NCI-H187 (cell line): ENCODE measurements around the gene SMARCE1.

Experiments
- DNase-seq, 2 experiments: peaks; one replicate each; lab custom pipeline; 2025; lab: John Stamatoyannopoulos, UW

The SMARCE1 gene

GRCh38 chr17:40647624-40648383 lies at the start of gene SMARCE1:
Gene SMARCE1 (minus strand): TSS chr17:40647818. CDS start chr17:40645802, 2,016 bp downstream.
- peak; percentile 62 to 71 for DNase-seq

DNA sequence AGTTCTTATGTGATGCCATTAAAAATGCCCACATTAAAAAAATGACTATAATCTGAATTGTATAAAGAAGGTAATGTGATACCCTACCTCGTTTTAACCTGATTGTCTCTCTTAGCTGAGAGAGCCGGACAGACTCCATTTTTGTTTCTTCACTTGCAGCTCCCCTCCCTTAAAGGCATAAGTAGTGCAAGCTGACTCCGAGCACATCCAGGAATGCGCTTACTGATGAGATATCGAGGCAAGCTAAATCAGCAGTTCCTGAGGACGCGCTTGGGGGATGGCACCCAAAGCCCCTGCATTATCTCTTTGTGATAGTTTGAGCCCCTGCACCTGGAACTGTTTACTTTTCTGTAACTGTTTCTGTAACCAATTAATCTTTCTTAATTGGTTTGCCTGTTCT lies 49.7 kb upstream of the SMARCE1 start:
- DNase-seq, result no peak

GRCh38 chr17:40696651-40697072 lies 49.0 kb upstream of the SMARCE1 start:
- DNase-seq, result no peak

- DNase-seq, result no peak
Observed at GRCh38 chr17:40695874-40696472, 48.4 kb upstream of the SMARCE1 start.

DNA sequence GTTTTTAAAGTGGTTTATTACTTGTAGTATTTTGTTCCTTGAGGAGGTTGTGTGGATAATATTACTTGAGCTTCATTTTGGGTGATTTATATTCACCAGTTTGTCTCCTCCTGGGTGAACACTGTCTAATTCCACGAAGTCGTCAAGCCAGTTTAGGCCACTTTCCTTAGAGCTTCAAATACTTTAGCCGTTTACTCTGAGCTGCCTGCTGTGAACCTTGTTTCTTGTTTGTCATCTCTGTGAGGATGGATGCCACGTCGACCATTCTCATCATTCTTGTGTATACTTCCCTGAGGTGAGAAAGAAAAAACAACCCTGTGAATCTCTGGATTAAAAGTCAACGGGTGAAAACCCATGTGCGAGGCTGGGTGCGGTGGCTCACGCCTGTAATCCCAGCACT lies 47.0 kb upstream of the SMARCE1 start:
- no peak for DNase-seq

DNA sequence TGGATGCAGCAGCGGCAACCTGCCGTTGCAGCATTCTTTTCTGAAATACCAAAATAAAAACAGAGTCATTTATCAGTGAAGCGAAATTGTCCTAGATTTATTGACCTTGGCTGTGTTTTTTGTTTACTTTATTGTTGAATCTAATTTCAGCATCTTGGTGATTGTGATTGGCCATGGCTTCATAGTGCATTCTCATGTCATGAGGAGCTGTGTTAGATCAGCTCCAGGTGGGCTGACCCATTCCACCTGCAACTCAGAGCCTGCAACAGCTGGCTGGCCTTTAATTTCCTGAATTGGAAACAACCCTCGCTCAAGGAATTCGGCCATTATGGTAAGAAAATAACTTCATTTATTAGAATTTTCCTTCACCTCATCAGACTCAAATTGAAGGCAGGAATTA lies 39.5 kb upstream of the SMARCE1 start:
- no peak for DNase-seq

GRCh38 chr17:40686192-40686591 lies 38.6 kb upstream of the SMARCE1 start:
- no peak for DNase-seq

- no peak for DNase-seq
Observed at GRCh38 chr17:40680998-40681397, 33.4 kb upstream of the SMARCE1 start.

DNA sequence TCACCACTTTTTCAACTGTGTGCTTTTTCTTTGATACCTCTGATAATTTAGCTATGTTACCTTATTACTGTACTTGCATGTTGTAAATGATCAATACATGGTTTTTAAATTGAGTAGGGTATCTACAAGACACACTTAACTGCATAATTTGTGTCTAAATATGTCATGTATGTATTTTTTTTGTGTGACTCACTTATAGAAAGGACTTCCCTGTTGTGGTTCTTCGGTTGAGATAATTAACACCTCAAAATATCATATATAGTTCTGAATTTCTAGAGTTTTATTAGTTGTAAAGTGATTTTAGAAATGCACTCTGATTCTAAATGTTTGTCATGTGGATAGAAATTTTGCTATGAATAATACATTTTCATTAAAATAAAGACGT lies 31.9 kb upstream of the SMARCE1 start:
- DNase-seq, result no peak

DNA sequence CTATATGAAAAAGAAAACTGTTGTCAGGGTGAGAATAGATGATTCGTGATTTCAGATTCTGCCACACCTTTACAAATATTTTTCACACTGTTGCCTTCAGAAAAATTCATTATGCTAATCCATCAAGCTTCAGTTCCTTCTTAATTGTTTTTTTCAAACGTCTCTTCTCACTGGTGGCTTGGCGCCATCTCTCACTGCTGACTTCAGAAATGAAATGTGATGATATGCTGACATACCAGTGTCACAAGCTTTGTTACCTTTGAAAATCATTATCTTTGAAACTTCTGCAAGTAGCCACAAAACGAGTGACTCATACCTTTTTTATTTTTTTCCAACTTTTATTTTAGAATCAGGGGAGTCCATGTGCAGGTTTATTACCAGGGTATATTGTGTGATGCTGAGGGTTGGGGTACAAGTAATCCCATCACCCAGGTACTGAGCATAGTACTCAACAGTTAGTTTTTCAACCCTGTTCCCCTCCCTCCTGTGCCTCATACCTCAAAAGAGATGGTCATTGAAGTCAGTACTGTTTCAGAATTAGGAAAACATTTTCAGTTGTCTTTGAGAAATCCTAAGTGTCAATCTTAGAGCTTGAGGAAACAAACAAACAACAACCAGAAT lies 31.4 kb upstream of the SMARCE1 start:
- DNase-seq, result no peak

- no peak for DNase-seq
Observed at GRCh38 chr17:40675905-40676304, 28.3 kb upstream of the SMARCE1 start.

DNA sequence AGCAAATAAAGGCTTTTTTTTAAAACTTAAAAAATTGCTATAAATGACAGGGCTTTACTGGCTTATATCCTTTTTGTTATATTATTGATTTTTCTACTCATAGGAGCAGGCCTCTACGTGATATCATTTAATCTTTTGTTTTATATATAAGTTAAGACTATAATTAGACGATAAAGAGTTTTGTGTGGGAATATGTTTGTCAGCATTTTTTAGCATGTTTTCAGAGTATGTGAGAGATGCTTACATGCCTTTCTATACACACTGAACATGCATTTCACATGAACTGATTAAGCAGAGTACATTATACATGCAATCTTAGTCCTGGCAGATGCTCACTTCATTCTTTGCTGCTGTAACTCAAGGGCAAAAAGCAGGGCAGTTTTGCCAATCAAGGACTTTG lies 25.0 kb upstream of the SMARCE1 start:
- DNase-seq, result no peak

DNA sequence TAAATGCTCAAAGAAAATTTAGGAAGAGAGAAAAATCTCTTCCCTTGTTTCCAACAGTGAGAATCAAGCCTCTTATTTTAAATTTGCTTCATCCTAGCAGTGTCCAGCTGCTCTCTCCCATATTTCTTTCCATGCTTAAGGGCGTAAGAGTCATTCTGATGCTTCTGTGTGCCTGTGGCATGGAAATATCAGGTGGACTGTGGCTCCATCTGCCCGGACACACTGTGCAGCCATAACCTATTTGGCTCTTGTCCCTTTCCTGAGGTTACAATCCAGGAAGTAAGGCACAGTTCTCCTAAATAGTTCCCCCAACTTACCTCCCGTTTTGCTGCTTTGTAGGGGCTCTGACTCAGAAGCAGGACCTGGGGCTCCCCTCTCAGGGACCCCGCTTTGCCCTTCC lies 23.7 kb upstream of the SMARCE1 start:
- no peak for DNase-seq

DNA sequence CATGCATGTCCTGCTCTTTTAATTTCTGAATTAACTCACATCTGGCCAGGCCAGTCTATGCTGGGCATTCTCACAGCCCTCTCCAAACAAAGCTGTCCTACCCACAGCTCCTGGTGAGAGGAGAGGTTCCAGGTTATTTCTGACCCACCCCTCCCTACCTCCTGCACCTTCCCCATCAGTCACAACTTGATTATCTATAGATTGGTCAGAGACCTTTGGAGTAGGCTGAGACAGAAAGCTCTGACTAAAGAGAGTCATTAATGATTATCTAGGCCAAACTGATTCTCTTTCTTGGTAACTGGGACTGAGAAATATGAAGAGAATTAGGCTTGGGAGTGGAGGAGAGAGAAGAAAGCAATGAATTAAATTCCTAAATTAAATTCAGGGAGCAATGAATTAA lies 18.7 kb upstream of the SMARCE1 start:
- no peak for DNase-seq

DNA sequence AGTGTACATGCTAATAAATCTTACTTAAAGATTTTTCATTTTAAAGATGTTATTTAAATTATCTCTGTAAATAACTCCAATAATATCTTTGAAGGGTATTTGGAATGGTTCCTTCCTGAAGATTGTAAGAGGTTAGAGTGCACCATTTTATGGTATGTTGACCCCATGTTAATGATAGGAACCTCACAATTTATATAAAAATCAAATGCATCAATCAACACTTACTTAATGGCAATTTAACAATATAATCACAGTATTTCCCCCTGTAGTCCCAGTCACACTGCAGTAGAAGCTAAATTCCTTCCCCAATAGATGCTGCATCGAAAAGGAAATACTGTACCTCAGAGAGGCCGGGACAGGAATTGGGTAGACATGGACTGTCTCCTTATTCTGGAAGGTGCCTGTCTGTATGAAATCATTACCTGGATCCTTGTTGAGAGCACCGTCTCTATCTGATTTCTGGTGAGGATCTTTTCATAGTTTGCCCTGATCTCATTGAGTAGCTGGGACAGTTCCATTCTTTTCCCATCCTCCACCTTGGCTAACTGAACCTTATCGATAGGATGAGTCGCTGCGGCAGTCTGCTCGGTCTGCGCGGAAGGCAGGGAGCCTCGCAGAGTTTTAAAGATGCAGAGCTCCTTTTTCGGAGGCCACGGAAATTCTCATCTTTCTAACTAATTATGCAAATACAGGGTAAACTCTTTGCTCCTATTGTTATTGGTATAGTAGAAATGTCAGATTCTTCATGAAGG lies 17.1 kb upstream of the SMARCE1 start, which contains the start of gene KRT222:
Gene KRT222, minus strand, starts transcription at position 596 of the 752 bp plus-strand sequence. Its CDS starts 78 bp downstream, at position 518.
- no peak for DNase-seq

DNA sequence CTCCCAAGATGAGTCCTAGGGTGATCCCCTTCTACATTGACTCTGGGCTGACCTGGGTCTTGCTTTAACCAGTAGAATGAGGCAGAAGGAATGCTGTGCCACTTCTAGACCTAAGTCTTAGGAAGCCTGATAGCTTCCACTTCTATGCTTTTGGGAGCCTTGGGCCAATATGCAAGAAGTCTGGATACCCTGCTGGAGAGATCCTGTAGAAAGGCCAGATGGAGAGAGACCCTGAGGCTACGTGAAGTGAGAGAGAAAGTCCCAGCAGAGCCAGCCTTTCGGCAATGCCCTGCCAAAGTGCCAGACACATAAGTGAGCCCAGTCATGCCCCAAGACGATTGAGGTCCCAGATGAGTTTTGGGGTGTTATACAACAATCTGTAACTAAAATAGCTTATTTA lies 15.6 kb upstream of the SMARCE1 start:
- no peak for DNase-seq

DNA sequence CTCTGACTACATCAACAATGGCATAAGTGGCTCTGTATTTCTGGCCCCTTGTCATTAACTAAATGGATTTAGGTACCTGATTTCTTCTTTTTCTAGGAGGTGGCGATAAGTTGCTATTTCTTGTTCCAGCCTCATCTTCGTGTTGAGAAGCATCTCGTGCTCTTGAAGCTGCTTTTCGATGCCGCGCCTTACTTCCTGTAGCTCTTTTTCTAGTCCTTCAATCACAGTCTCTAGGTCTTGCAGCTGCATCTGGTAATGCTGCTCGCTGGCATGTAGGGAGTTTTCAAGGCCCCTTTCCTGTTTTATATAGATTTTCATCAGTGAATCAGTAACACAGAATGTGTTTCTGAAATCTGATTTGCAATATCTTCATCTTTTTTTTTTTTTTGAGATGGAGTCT lies 12.3 kb upstream of the SMARCE1 start:
- no peak for DNase-seq

DNA sequence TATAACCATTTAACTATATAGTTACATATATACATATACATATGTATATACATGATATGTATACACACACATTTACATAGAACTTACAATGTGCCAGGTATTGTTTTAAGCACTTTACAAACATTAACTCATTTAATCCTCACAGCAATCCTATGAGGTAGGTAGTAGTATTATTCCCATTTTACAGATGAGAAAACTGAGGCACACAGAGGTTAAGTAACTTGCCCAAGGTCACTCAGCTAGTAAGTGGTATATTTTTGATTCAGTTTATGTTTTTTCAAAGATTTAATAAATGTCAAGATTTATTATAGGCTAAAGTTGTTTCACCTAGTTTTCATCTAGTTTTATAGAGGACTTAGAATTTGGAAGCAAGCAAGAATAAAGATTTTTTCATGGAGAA lies 10.8 kb upstream of the SMARCE1 start:
- no peak for DNase-seq

DNA sequence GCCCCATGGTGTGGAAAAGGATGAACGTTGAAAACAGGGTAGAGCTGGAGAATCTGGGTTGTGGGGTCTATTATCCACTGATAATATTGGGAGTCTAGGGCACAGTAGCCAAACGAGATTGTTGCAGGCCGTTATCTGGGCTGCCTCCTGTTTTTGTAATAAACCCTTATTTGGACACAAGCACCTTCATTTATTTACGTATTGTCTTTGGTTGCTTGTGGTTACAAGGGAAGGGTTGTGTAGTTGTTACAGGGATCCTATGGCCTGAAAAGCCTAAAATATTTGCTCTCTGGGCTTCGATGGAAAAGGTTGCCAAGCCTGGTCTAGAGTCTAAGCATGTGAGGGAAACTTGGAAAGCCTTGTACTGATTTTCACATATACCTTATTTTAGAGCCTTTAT lies 4.3 kb upstream of the SMARCE1 start:
- DNase-seq, result no peak

DNA sequence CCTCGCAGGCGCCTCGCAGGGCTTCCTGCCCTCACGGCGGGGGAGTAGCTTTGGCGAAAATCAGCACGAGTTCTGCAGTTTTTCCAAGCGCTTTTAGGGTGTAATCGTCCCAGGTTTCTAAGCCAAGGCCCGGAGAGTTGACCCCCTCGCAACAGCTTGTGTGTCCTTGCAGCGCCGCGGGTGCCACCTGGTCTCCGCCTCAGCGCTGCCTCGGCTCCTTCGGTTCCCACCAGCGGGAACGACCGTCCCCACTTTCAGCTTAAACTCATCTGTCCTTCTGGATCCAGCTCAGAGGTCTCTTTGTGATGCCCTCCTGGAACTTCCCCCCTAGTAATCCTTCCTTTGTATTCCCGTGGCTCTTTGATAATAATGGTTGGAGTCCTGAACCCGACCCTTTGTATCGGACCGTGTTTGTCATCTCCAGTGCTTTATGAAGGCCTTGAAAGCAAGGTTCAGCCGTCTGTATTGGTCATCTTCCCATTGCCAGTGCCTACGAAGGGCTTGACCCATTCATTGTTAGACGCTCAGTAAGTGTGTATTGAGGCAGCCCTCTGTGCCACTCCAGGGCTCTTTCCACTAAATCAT lies 858 bp upstream of the SMARCE1 start:
- DNase-seq, result peak in 1 of 2 experiments; percentile 71

GRCh38 chr17:40646791-40647623 lies 611 bp downstream of the SMARCE1 start:
- DNase-seq, result no peak
